HEK293 (cell line): Measurements from ENCODE around the gene DNAJC30.

Experiments used
- CTCF ChIA-PET: fragments of 350-600 bp; formaldehyde crosslinking; extraction: SDS; loops from one replicate; lab custom pipeline; 2021; ENCODE audit warnings: antibody characterized with exemption; lab: Yijun Ruan, JAX
- POLR2A ChIA-PET: fragments of 300-600 bp; formaldehyde crosslinking; extraction: SDS; loops from one replicate; lab custom pipeline; 2020; ENCODE audit warnings: antibody characterized with exemption, inconsistent platforms; lab: Yijun Ruan, JAX
- H3K27ac ChIP-seq: fragments of 200-500 bp; sonication (Bioruptor generic); 2 replicates; pipeline ENCODE4 v1.5.1; 2014; ENCODE audit warnings: low read depth, low read length, control low read depth, inconsistent platforms; ENCODE audit errors: extremely low read depth
- H3K36me3 ChIP-seq, 2 experiments: fragments of 200-500 bp in 1 of 2; sonication (Bioruptor generic) in 1 of 2; 1 replicate in 1 of 2; 2 replicates in 1 of 2; pipeline ENCODE4 v1.5.1; 2014 to 2017; ENCODE audit warnings: inconsistent platforms in 2 of 2, low read length in 2 of 2; ENCODE audit not compliant: control insufficient read depth in 2 of 2, insufficient read depth in 1 of 2
- H3K4me1 ChIP-seq: fragments of 200-500 bp; sonication (Bioruptor generic); 2 replicates; pipeline ENCODE4 v1.5.1; 2014; ENCODE audit warnings: mild to moderate bottlenecking, low read length, inconsistent platforms; ENCODE audit not compliant: control insufficient read depth, insufficient read depth
- H3K4me3 ChIP-seq: 2 replicates; pipeline ENCODE4 v1.5.1; 2011; ENCODE audit warnings: low read depth, mild to moderate bottlenecking, control low read depth, low read length, moderate library complexity
- H3K9me3 ChIP-seq: fragments of 200-500 bp; sonication (Bioruptor generic); 2 replicates; pipeline ENCODE4 v1.5.1; 2014; ENCODE audit warnings: low read depth, low read length, inconsistent platforms; ENCODE audit not compliant: control insufficient read depth, insufficient read depth
- AEBP2 ChIP-seq: fragments of 450-650 bp; formaldehyde crosslinking; IDR thresholded peaks from 2 replicates; pipeline ENCODE4 v1.5.1; 2016; ENCODE audit warnings: missing biosample characterization, missing genetic modification characterization, borderline replicate concordance
- HIC1 ChIP-seq: fragments of 450-650 bp; formaldehyde crosslinking; IDR thresholded peaks from 2 replicates; pipeline ENCODE4 v1.5.1; 2016; ENCODE audit warnings: missing biosample characterization, missing genetic modification characterization
- KLF1 ChIP-seq: fragments of 450-650 bp; formaldehyde crosslinking; IDR thresholded peaks from 2 replicates; pipeline ENCODE4 v1.5.1; 2016; ENCODE audit warnings: missing biosample characterization, missing genetic modification characterization
- MEIS1 ChIP-seq: sonication (generic); formaldehyde crosslinking; IDR thresholded peaks from 2 replicates; pipeline ENCODE4 v1.8.1; 2022; ENCODE audit warnings: missing genetic modification reagents, mild to moderate bottlenecking, borderline replicate concordance
- SCRT2 ChIP-seq: fragments of 450-650 bp; formaldehyde crosslinking; IDR thresholded peaks from 2 replicates; pipeline ENCODE4 v1.5.1; 2016; ENCODE audit warnings: missing biosample characterization, missing genetic modification characterization
- SETDB1 ChIP-seq: IDR thresholded peaks from one replicate; pipeline ENCODE4 v1.6.1; 2017; ENCODE audit warnings: mild to moderate bottlenecking, low read length, moderate library complexity, mixed read lengths; ENCODE audit not compliant: insufficient read length
- SP2 ChIP-seq: fragments of 450-650 bp; formaldehyde crosslinking; IDR thresholded peaks from 2 replicates; pipeline ENCODE4 v1.5.1; 2016; ENCODE audit warnings: missing biosample characterization, missing genetic modification characterization
- WT1 ChIP-seq: fragments of 450-650 bp; formaldehyde crosslinking; IDR thresholded peaks from 2 replicates; pipeline ENCODE4 v1.5.1; 2016; ENCODE audit warnings: missing biosample characterization, missing genetic modification characterization
- ZBTB26 ChIP-seq: fragments of 450-650 bp; formaldehyde crosslinking; optimal IDR thresholded peaks from 2 replicates; pipeline ENCODE3; 2016; ENCODE audit warnings: missing biosample characterization, mild to moderate bottlenecking, missing genetic modification characterization
- ZFHX2 ChIP-seq: fragments of 450-650 bp; formaldehyde crosslinking; conservative IDR thresholded peaks from 2 replicates; pipeline ENCODE4 v1.5.1; 2016; ENCODE audit warnings: missing biosample characterization, missing genetic modification characterization
- ZNF114 ChIP-seq: fragments of 450-650 bp; formaldehyde crosslinking; IDR thresholded peaks from 2 replicates; pipeline ENCODE4 v1.5.0; 2017; ENCODE audit warnings: missing biosample characterization, missing genetic modification characterization
- ZNF155 ChIP-seq: fragments of 450-650 bp; formaldehyde crosslinking; IDR thresholded peaks from 2 replicates; pipeline ENCODE4 v1.5.1; 2016; ENCODE audit warnings: missing biosample characterization, missing genetic modification characterization
- ZNF211 ChIP-seq: fragments of 450-650 bp; formaldehyde crosslinking; IDR thresholded peaks from 2 replicates; pipeline ENCODE4 v1.5.1; 2016; ENCODE audit warnings: low read depth, missing biosample characterization, missing genetic modification characterization
- ZNF302 ChIP-seq: fragments of 450-650 bp; formaldehyde crosslinking; IDR thresholded peaks from 2 replicates; pipeline ENCODE4 v1.5.1; 2016; ENCODE audit warnings: missing biosample characterization, missing genetic modification characterization, low read depth
- ZNF398 ChIP-seq: fragments of 450-650 bp; formaldehyde crosslinking; IDR thresholded peaks from 2 replicates; pipeline ENCODE4 v1.5.1; 2017; ENCODE audit warnings: missing biosample characterization, missing genetic modification characterization
- ZNF426 ChIP-seq: fragments of 450-650 bp; formaldehyde crosslinking; IDR thresholded peaks from 2 replicates; pipeline ENCODE4 v1.5.1; 2017; ENCODE audit warnings: missing biosample characterization, missing genetic modification characterization, mild to moderate bottlenecking, inconsistent platforms, moderate library complexity
- ZNF473 ChIP-seq: fragments of 450-650 bp; formaldehyde crosslinking; IDR thresholded peaks from 2 replicates; pipeline ENCODE4 v1.5.1; 2017; ENCODE audit warnings: missing biosample characterization, missing genetic modification characterization
- ZNF488 ChIP-seq: fragments of 450-650 bp; formaldehyde crosslinking; IDR thresholded peaks from 2 replicates; pipeline ENCODE4 v1.5.1; 2016; ENCODE audit warnings: missing biosample characterization, missing genetic modification characterization
- ZNF544 ChIP-seq: fragments of 450-650 bp; formaldehyde crosslinking; IDR thresholded peaks from 2 replicates; pipeline ENCODE4 v1.5.0; 2017; ENCODE audit warnings: missing biosample characterization, missing genetic modification characterization
- ZNF701 ChIP-seq: fragments of 450-650 bp; formaldehyde crosslinking; IDR thresholded peaks from 2 replicates; pipeline ENCODE4 v1.5.1; 2016; ENCODE audit warnings: missing biosample characterization, missing genetic modification characterization
- ZNF768 ChIP-seq: fragments of 450-650 bp; formaldehyde crosslinking; IDR thresholded peaks from 2 replicates; pipeline ENCODE4 v1.5.1; 2018; ENCODE audit warnings: missing biosample characterization, mild to moderate bottlenecking, missing genetic modification characterization
- ZNF777 ChIP-seq: fragments of 450-650 bp; formaldehyde crosslinking; IDR thresholded peaks from 2 replicates; pipeline ENCODE4 v1.5.1; 2017; ENCODE audit warnings: missing biosample characterization, missing genetic modification characterization, borderline replicate concordance

Gene DNAJC30

GRCh38 chr7:73703757-73704639 lies 20.7 kb upstream of the DNAJC30 start (continued):
- TF ChIP-seq ZNF473 (tag by site-specific recombination) (no peak), ZFHX2 (no peak)
- TF ChIP-seq, all 188 proteins: peak for 0

GRCh38 chr7:73703225-73703624 lies 20.0 kb upstream of the DNAJC30 start:
- Histone ChIP-seq H3K36me3 (peaks cover 0 to 53% of the 10 kb centered on the region in 2 experiments; a peak in 2 of 3 replicates), H3K9me3 (no peaks in the 10 kb centered on the region)
- CTCF ChIA-PET, result interaction anchor here (0.9 kb wide), 1 partner anchor 96 kb away, joined by 3 read pairs; no protein-coding TSS in a partner anchor
- TF ChIP-seq ZNF768 (tag by site-specific recombination) (no peak), ZNF426 (tag by site-specific recombination) (no peak), HIC1 (tag by site-specific recombination) (no peak), ZNF701 (tag by site-specific recombination) (no peak), ZNF544 (tag by site-specific recombination) (no peak), ZNF114 (tag by site-specific recombination) (no peak), ZNF777 (tag by site-specific recombination) (no peak), SP2 (tag by site-specific recombination) (no peak), AEBP2 (tag by site-specific recombination) (no peak), MEIS1 (CRISPR knock-in tag) (no peak), ZBTB26 (tag by site-specific recombination) (no peak), ZNF211 (no peak), SETDB1 (no peak), ZNF155 (tag by site-specific recombination) (no peak), WT1 (tag by site-specific recombination) (no peak)
- TF ChIP-seq, all 188 proteins: peak for 0
- Histone ChIP-seq H3K4me1 (no peaks in the 10 kb centered on the region), H3K4me3 (no peak overlapping the region), H3K27ac (no peak overlapping the region)
- POLR2A ChIA-PET, result interaction anchor here (0.6 to 1.0 kb wide), 3 partner anchors 12 to 31 kb away, joined by 4 to 5 read pairs (median 4); no protein-coding TSS in a partner anchor

- Histone ChIP-seq H3K9me3 (no peaks in the 10 kb centered on the region), H3K4me1 (no peaks in the 10 kb centered on the region), H3K27ac (no peak overlapping the region), H3K4me3 (no peak overlapping the region), H3K36me3 (peaks cover 0 to 54% of the 10 kb centered on the region in 2 experiments; a peak in 2 of 3 replicates)
- ChIA-PET POLR2A (interaction anchor here (0.7 to 1.0 kb wide), 3 partner anchors 12 to 32 kb away, joined by 3 to 5 read pairs (median 4); no protein-coding TSS in a partner anchor), CTCF (interaction anchor here (1.5 to 2.4 kb wide), 3 partner anchors 32 to 96 kb away, joined by 4 to 12 read pairs (median 5); no protein-coding TSS in a partner anchor)
- TF ChIP-seq ZNF398 (tag by site-specific recombination) (no peak), ZNF488 (tag by site-specific recombination) (no peak), ZBTB26 (tag by site-specific recombination) (no peak), KLF1 (tag by site-specific recombination) (no peak), ZNF302 (tag by site-specific recombination) (no peak), SCRT2 (tag by site-specific recombination) (no peak)
Observed at GRCh38 chr7:73702665-73703064, 19.4 kb upstream of the DNAJC30 start.
